Esophagus muscularis mucosa (tissue), 4 donors: Measurements from ENCODE around the gene POLD1. TPM values are rescaled to one million over a fixed set of nuclear protein-coding genes. Genes with fewer than 3 reads are reported as not detected.

Source experiments
- DNase-seq: peaks from one replicate; pipeline ENCODE4 v3.0.0-alpha.2; 2017; ENCODE audit errors: extremely low spot score
- H3K27ac ChIP-seq, 4 donors: fragments of 200-600 bp; sonication (generic); replicated peaks in 1 of 4; 1 replicate in 3 of 4; 2 replicates in 1 of 4; pipeline ENCODE4 v1.5.1; 2016 to 2019; ENCODE audit warnings: mild to moderate bottlenecking in 1 of 4
- H3K27me3 ChIP-seq, 4 donors: fragments of 200-600 bp; sonication (generic); one replicate each; pipeline versions ENCODE4 v1.5.1 to v1.6.0; 2016 to 2019
- H3K36me3 ChIP-seq, 4 donors: fragments of 200-600 bp; sonication (generic); one replicate each; pipeline ENCODE4 v1.5.1; 2016 to 2019
- H3K4me1 ChIP-seq, 4 donors: fragments of 200-600 bp; sonication (generic); one replicate each; pipeline ENCODE4 v1.5.1; 2016 to 2019
- H3K4me3 ChIP-seq, 4 donors: fragments of 200-600 bp; sonication (generic); 1 replicate in 2 of 4; 2 replicates in 2 of 4; pipeline ENCODE4 v1.5.1; 2016 to 2019; ENCODE audit warnings: mild to moderate bottlenecking in 4 of 4, moderate library complexity in 1 of 4
- H3K9me3 ChIP-seq, 4 donors: fragments of 200-600 bp; sonication (generic); 1 replicate in 3 of 4; 2 replicates in 1 of 4; pipeline ENCODE4 v1.5.1; 2016 to 2019
- EP300 ChIP-seq: sonication (generic); formaldehyde crosslinking; IDR thresholded peaks from one replicate; pipeline ENCODE4 v1.6.1; 2017; ENCODE audit warnings: antibody characterized with exemption
- POLR2A ChIP-seq: fragments of 450-650 bp; IDR thresholded peaks from one replicate; pipeline ENCODE4 v1.6.1; 2017; ENCODE audit warnings: antibody characterized with exemption, moderate library complexity, mild to moderate bottlenecking, low read depth
- POLR2AphosphoS5 ChIP-seq, 2 donors: sonication (generic); formaldehyde crosslinking; IDR thresholded peaks; one replicate each; pipeline ENCODE4 v1.6.1; 2017; ENCODE audit warnings: antibody characterized with exemption in 2 of 2
- WGBS: methylation state at CpG from one replicate; pipeline ENCODE4 v1.1.5; 2018; 5-methylcytosine and 5-hydroxymethylcytosine counted together
- intact Hi-C: fragments of 100-400 bp; cut with DNase I; formaldehyde crosslinking; loops from one replicate; pipeline ENCODE4 v1.15.1; 2023
- total RNA-seq, 4 donors: library from RNA; depleted of rRNA; stranded (reverse); fragments of >200 nt; gene quantifications; one replicate each; pipeline versions ENCODE4 v1.1.0 to v1.2.1, GENCODE V29; 2016
- TF ChIP-seq, protein P1 (sequence below), 3 experiments: fragments of 200-600 bp in 2 of 3; fragments of 450-650 bp in 1 of 3; sonication (generic) in 2 of 3; IDR thresholded peaks; one replicate each; pipeline ENCODE4 v1.5.1; 2017 to 2019; ENCODE audit warnings: antibody characterized with exemption in 3 of 3, mild to moderate bottlenecking in 2 of 3, moderate library complexity in 1 of 3

The POLD1 gene
- total RNA-seq, 4 donors from 2014 or later = 8.8 to 18.0 (median 11.6) TPM

DNA sequence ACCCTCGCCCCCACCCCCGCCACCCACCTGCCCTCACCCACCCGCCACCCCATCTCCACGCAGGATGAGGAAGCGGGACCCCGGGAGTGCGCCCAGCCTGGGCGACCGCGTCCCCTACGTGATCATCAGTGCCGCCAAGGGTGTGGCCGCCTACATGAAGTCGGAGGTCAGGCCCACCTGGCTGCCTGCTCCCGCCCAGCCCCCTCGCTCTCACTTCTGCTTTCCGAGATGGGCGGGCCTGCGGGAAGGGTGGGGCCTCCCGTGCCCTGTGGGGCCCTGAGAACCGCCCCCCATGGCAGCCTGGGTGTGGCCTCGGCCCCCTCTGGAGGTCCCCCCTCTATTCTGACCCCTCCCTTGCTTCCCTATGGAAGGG, 31.5 kb downstream of the POLD1 start:
- intact Hi-C loops = no loop called here
- WGBS = 55% methylated on average over 7 of the region's 22 CpGs

DNA sequence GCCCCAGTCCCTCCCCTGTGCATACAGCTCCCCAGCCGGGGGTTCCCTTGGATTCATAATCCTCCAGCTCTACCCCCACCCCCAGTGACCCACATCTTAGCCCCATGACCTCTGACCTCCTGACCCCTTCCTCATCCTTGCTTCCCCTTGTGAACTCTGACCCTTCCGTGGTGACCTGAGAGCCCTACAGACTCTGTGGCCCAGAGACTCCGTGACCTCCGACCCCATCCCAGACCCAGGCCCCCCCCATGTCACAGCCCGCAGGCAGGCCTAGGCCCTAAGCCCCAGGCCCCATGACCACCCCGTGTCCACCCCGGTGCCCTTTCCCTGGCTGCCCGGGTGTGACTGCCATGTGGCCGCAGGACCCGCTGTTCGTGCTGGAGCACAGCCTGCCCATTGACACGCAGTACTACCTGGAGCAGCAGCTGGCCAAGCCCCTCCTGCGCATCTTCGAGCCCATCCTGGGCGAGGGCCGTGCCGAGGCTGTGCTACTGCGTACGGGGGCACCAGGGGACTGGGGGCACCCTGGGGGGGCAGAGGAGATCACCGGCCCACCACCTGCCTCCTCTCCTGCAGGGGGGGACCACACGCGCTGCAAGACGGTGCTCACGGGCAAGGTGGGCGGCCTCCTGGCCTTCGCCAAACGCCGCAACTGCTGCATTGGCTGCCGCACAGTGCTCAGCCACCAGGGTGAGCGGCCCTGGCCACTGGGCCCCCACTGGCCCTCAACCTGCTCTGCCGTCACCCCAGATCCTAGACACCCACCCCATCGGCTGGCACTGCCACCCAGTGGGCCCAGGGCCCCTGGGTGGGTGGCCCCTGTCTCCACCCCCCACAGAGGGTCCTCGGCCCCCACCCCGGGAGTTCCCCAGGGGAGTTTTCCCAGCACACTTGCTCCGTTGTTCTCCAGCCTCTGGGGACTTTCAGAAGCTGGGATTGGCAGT, 32.2 kb downstream of the POLD1 start:
- peaks cover 0 to 13% (median 5%) of the 10 kb centered on the region in 4 donors for H3K36me3 ChIP-seq
- peaks cover 0 to 52% (median 32%) of the 10 kb centered on the region in 4 donors for H3K27me3 ChIP-seq
- intact Hi-C loops = no loop called here
- H3K27ac ChIP-seq = no peak overlapping the region
- 89% methylated on average over 19 of the region's 35 CpGs for WGBS
- TF ChIP-seq POLR2AphosphoS5 (IDR thresholded peaks at IDR 0.05) = no peak
- DNase-seq = no peak
- no peak overlapping the region for H3K4me3 ChIP-seq
- H3K9me3 ChIP-seq = no peaks in the 10 kb centered on the region
- peaks cover 4 to 22% (median 13%) of the 10 kb centered on the region in 4 donors for H3K4me1 ChIP-seq

More for the DNA sequence above, 31.5 kb downstream of the POLD1 start:
- Histone ChIP-seq H3K27me3 (peaks cover 0 to 46% (median 29%) of the 10 kb centered on the region in 4 donors), H3K4me3 (no peak overlapping the region), H3K9me3 (no peaks in the 10 kb centered on the region), H3K27ac (no peak overlapping the region), H3K36me3 (peaks cover 0 to 20% (median 5%) of the 10 kb centered on the region in 4 donors), H3K4me1 (peaks cover 4 to 22% (median 13%) of the 10 kb centered on the region in 4 donors)
- DNase-seq = no peak
- TF ChIP-seq POLR2AphosphoS5 (IDR thresholded peaks at IDR 0.05) = no peak
- no peak for TF ChIP-seq POLR2A
- TF ChIP-seq, protein P1, sequence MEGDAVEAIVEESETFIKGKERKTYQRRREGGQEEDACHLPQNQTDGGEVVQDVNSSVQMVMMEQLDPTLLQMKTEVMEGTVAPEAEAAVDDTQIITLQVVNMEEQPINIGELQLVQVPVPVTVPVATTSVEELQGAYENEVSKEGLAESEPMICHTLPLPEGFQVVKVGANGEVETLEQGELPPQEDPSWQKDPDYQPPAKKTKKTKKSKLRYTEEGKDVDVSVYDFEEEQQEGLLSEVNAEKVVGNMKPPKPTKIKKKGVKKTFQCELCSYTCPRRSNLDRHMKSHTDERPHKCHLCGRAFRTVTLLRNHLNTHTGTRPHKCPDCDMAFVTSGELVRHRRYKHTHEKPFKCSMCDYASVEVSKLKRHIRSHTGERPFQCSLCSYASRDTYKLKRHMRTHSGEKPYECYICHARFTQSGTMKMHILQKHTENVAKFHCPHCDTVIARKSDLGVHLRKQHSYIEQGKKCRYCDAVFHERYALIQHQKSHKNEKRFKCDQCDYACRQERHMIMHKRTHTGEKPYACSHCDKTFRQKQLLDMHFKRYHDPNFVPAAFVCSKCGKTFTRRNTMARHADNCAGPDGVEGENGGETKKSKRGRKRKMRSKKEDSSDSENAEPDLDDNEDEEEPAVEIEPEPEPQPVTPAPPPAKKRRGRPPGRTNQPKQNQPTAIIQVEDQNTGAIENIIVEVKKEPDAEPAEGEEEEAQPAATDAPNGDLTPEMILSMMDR (IDR thresholded peaks at IDR 0.05) = no peak
- no peak for TF ChIP-seq EP300

DNA sequence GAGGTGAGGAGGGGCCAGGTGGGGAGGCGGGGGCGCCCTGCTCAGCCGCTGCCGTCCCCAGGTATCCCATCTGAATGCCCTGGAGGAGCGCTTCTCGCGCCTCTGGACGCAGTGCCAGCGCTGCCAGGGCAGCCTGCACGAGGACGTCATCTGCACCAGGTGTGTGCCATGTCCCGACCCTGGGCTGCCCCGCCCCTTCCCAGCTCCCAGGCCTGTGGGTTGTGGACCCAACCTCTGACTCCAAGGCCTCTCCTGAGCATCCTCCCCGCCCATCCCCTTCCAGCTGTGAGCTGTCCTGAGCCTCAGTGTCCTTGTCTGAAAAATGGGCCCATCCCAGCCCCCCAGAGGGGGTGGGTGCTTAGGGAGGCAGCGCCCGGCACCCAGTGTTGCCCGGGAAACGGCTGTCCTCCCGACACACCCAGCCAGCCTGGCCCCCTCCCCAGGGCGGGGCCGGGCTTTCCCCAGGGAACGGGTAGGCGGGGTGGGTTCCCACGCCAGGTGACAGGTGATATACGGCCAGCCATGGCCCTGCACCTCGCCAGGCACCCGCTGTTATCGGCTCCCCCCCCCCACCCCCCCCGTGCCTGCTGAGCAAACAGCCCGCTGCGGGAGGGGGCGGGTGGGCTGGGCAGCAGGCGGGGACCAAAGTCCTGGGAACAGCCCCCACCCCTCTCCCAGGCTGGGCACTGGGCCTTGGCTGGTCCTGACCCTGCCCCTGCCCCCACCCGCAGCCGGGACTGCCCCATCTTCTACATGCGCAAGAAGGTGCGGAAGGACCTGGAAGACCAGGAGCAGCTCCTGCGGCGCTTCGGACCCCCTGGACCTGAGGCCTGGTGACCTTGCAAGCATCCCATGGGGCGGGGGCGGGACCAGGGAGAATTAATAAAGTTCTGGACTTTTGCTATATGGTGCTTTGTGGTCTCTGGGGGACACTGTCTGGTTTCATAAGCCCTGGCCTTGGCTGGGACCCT, 33.2 kb downstream of the POLD1 start:
- Histone ChIP-seq H3K4me3 (no peak overlapping the region), H3K36me3 (peaks cover 0 to 11% (median 5%) of the 10 kb centered on the region in 4 donors), H3K9me3 (no peaks in the 10 kb centered on the region), H3K27ac (no peak overlapping the region), H3K27me3 (peaks cover 0 to 63% (median 36%) of the 10 kb centered on the region in 4 donors), H3K4me1 (peaks cover 4 to 22% (median 13%) of the 10 kb centered on the region in 4 donors)
- WGBS = 76% methylated on average over 23 of the region's 42 CpGs
- intact Hi-C loops = no loop called here
- DNase-seq = no peak
- TF ChIP-seq POLR2AphosphoS5 (IDR thresholded peaks at IDR 0.05) (no peak), EP300 (no peak)
- TF ChIP-seq, protein P1 (IDR thresholded peaks at IDR 0.05) = no peak

DNA sequence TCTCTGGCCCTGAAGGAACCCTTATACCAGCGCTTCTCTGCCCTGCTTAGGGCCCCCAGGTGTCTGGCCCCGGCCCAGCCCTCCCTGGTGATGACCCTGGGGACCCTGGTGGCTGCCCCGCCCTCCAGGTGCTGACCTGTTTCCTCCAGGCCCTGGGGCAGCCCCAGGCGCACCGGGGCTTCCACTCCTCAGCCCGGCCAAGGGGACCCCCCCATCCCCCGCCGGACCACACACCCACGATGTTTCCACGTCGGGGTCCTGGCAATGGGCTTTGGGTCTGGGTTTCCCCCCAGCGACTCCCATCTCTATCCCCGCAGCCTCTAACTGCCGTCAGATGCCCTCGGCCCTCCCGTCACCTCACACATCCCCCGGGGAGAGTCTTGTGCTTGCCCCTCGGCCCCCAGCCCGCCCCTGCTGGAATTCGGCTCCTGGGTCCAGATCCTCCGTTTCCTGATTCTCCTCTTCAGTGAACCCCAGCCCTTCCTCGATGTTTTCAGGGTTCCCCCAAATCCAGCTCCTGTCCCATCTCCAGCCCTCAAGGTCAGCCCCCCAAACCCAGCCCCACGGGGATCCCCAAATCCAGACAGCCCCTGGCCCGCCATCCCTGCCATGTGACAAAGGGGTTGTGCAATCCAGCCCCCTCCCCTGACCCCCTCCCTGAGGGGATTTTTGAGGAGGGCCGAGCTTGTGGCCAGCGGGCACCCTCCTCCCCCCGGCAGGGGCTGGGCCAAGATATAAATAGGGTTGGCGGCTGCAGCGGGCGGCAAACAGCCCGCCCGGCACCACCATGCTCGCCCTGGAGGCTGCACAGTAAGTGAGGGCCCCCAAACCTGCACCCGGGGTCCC, 34.3 kb downstream of the POLD1 start, which contains the start of gene SPIB:
TSS of gene SPIB (plus strand) at position 763 of the 846 bp plus-strand sequence. CDS start at position 788, 25 bp downstream.
- WGBS = 19% methylated on average over 19 of the region's 34 CpGs
- peaks cover 0 to 9% (median 3%) of the 10 kb centered on the region in 4 donors for H3K36me3 ChIP-seq
- no peak for TF ChIP-seq EP300
- TF ChIP-seq POLR2A = no peak
- no peak for TF ChIP-seq POLR2AphosphoS5 (IDR thresholded peaks at IDR 0.05)
- TF ChIP-seq, protein P1 (IDR thresholded peaks at IDR 0.05) = no peak
- no peak within 1 kb of the TSS for H3K27ac ChIP-seq
- no peaks in the 10 kb centered on the region for H3K9me3 ChIP-seq
- DNase-seq = no peak
- no peak within 1 kb of the TSS for H3K4me3 ChIP-seq
- peaks cover 0 to 72% (median 38%) of the 10 kb centered on the region in 4 donors for H3K27me3 ChIP-seq
- peaks cover 4 to 22% (median 13%) of the 10 kb centered on the region in 4 donors for H3K4me1 ChIP-seq
- intact Hi-C loops = no loop called here
